HG03571 (cell line): ENCODE results near the gene PHF11.
"Not testable (repeated sequence)": the region's sequence is repeated elsewhere in the genome, so short reads cannot be mapped to it uniquely, and the experiment has no call there.

Experiments
- ATAC-seq: cut with Tn5 transposase; IDR thresholded peaks from one replicate; pipeline ENCODE4 v1.9.1; 2021; ENCODE audit not compliant: unreplicated experiment

Gene PHF11

DNA sequence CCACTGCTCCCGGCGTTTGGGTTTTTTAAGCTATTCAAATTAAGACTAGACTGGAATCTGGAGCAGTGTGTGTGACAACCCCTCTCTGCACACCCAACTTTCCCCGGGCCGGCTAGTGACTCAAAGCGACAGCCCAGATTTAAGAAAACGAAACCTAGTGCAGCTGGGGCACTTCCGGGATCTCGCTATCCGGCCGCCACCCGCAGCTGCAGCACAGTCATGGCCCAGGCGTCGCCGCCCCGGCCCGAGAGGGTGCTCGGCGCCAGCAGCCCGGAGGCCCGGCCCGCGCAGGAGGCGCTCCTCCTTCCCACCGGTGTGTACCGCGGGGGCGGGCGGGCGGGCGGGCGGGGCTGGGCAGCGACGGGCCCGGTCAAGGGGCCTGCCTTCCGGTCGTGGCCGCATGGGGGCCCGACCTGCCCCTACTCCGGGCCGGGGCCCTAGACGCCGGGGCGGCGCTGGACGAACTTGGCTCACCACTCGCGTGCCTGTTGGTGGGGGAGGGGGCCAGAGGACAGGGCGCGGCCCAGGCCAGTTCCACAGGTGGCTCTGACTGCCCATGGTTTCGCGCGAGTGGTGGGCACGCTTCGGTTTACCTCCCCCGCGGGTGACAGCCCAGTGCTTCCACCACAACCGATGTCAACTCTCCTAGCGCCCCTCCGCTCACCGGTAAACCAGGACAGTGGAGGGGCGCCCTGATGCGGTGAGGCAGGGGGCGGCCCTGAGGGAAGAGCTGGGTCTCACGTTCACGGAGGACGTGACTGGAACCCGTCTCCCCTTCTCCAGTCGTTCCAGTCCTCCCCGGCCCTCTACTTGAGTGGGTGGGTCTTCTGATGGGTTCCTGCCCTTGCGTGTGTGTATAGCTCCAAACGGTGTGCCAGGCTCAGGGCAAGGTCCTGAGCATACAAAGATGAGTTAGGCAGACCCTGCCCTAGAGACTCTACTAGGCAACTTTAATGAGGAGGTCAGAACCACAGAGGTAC is at the start of gene PHF11:
TSS of gene PHF11 (plus strand) at position 171 of the 980 bp plus-strand sequence. CDS start at position 220, 49 bp downstream.
- peak; percentile 82 for ATAC-seq

GRCh38 chr13:49446473-49446872 is 49.3 kb upstream of the PHF11 start:
- ATAC-seq: no peak

DNA sequence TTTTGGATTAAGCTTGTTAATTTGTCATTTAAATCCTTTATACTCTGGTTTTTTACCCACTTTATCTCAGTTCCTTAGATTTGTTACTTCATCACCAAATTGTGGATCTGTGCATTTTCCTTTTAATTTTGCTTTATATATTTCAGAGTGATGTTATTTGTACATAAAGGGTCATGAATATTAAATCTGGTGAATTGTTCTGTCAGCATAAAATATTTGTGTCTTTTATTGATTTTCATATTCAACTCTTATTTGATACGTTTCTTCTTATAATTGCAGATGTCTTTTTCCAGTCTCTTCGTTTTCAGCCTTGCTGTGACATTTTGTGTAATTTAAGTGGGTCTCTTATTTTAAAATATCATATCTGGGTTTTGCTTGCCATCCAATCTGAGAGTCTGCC is 47.0 kb upstream of the PHF11 start:
- ATAC-seq: no peak

DNA sequence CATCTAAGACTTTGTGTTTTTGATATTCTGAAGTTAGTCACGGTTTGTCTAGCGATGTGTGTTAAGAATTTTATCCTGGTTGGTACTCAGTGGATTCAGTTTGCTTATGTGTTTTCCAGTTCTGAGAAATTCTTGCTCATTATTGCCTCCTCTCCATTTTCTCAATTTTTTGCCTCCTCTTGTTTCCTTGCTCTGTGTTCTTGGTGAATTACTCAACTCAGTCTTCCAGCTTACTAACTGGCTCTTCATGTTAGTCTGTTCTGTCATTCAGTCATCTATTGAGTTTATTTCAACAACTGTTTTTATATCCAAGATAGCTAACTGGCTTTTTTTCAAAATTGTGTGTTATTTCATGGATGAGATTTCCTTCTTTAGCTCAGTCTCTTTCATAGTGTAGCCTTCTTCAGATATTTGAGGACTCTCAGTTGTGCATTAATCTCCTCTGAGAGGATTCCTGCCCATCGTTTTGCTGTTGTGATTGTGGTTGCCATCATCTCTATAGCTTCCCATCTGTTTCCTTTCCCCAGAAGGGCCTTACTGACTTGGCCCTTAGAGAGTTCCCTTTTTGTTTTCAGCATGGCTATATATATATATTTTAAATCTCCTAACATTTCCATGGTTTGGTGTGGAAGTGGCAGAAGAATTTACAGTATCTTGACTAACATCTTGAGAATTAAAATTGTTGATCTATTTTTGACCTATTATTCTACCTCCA is 45.5 kb upstream of the PHF11 start:
- ATAC-seq: no peak

- ATAC-seq: no peak
Measured at GRCh38 chr13:49452725-49453457, 42.9 kb upstream of the PHF11 start.

- no peak for ATAC-seq
Measured at GRCh38 chr13:49453465-49453864, 42.3 kb upstream of the PHF11 start.

- ATAC-seq: peak; percentile 93
Measured at GRCh38 chr13:49454388-49455006, 41.3 kb upstream of the PHF11 start.

- ATAC-seq: peak; percentile 33
Measured at GRCh38 chr13:49455007-49455398, 40.8 kb upstream of the PHF11 start.

GRCh38 chr13:49456156-49456555 is 39.6 kb upstream of the PHF11 start:
- ATAC-seq: no peak

- ATAC-seq: no peak
Measured at GRCh38 chr13:49457221-49457620, 38.5 kb upstream of the PHF11 start.

DNA sequence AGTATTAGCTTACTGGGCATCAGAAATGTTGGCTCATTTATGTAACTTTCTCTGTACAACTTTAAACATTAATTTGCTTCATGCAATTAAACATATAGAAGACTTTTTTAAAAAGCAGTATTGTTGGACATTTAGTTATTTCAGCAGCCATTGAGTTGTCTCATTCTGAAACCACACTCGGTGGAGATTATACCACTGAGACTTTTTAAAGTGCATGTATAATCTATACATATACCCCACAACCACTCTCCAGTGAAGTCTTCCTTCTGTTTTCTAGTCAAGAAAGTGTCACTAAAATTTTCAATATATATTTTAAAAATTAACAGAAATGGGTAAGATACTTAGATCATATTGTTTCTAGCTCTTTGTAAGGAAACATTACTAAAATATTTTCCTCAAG is 36.2 kb upstream of the PHF11 start:
- ATAC-seq: no peak

DNA sequence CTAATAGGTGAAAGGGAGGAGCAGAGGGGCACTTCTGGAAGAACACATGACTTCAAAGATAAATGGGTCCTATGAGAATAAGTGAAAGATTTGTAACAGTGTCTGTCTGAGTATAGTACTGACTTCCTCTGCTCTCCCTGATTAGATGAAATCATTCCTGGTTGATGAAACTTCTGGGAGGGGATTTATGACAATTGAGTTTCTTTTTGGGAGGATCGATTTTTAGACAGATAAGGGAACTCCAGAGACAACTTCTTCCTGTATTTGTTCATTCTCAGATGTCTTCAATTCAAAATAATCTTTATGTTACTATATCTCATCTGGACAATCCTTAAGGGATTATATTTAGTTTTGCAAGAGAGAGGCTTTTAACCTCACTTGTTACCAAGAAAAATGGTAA is 31.7 kb upstream of the PHF11 start:
- ATAC-seq: no peak

DNA sequence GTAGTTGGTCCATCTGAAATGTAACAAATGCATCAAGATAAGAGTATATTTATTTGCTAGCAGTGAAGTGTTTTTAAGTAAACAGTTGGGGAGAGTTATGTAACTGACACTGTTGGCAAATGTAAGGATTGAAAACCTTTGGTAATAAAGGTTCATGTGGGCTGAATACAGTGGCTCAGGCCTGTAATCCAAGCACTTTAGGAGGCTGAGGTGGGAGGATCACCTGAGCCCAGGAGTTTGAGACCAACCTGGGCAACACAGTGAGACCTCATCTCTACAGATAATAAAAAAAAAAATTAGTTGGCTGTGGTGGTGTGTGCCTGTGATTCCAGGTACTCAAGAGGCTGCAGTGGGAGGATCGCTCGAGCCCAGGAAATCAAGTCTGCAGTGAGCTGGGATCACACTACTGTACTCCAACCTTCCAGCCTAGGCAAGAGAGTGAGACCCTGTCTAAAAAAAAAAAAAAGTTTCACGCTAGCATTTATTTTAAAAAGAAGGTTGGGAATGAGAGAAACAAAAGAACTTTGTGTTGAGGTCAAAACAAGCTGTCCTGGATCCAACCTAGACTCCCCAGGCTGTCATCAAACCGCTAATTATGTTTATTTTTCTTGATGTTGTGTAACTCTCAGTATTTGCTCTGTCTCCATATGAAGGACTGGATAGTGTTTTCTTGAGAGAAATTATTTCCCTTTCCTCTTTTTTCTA is 31.0 kb upstream of the PHF11 start:
- no peak for ATAC-seq

DNA sequence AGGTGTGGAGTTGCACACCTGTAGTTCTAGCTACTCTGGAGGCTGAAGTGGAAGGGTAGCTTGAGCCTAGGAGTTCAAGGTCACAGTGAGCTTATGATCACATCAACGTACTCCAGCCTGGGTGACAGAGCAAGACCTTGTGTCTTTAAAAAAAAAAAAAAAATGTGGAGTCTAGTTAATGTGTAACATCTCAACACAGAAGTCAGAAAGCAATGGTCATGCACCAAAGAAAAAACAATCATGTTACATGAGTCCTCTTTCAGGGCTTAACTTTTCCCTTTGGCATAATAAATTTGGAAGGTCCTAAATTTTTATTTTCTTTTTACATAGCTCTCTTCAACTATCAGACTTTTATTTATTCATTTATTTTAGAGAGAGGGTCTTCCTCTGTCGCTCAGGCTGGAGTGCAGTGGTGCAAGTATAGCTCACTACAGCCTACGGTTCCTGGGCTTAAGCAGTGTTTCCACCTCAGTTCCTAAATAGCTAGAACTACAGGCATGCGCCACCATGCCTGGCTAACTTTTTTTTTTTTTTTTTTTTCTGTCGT is 29.4 kb upstream of the PHF11 start:
- ATAC-seq: no peak

GRCh38 chr13:49472186-49472585 is 23.6 kb upstream of the PHF11 start:
- no peak for ATAC-seq

GRCh38 chr13:49476529-49476928 is 19.2 kb upstream of the PHF11 start:
- no peak for ATAC-seq

DNA sequence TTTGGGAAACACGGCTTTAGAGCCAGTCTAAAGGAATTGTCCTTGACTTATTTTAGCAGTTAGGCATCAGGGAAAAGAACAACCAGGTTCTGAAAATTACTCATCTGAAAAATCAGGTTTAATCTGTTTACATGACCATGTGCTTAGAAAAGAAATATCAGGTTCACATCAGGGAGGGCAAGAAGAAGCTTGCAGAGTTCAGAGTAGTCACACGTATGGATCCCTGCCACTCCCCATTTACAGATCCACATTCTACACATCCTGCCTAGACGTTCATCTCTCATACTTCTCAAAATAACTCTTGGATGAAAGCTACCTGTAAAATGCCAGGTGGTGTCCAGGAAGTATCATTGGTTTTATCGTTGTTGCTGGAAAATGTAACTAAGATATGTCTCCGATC is 14.0 kb upstream of the PHF11 start:
- ATAC-seq: no peak

- no peak for ATAC-seq
Measured at GRCh38 chr13:49488563-49488962, 7.2 kb upstream of the PHF11 start.

DNA sequence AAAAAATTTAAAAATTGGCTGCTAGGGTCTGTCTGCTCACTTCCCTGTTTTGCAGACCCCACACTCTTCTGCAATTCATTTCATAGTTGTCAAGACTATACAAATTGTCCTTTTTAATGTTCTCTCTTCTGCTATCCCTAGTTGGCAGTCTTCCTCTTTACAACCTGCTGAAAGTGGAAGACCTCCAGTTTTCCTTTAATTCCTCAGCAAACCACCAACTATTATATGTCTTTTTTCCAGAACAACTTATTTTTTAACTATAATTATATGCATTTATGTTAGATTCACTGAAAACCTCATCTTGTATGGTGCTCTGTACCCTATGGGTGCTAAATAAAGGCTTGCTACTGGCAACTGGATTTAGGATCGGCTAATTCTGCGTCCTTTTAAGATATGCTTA is 1.1 kb upstream of the PHF11 start:
- ATAC-seq: no peak

- not testable (repeated sequence) for ATAC-seq
Measured at GRCh38 chr13:49496837-49497236, 1.1 kb downstream of the PHF11 start.
